Liver (tissue), 9 donors: ENCODE measurements around the gene ESCO1. TPM values are rescaled to one million over a fixed set of nuclear protein-coding genes. Genes with fewer than 3 reads are reported as not detected.

Experiments used
- DNase-seq: peaks from one replicate; pipeline ENCODE4 v3.0.0-alpha.2; 2017; ENCODE audit warnings: low spot score
- H3K27ac ChIP-seq, 2 donors: one replicate each; pipeline ENCODE4 v1.7.0; 2013; ENCODE audit warnings: inconsistent platforms in 2 of 2, low read length in 2 of 2, control low read depth in 1 of 2, low read depth in 1 of 2, mild to moderate bottlenecking in 1 of 2
- H3K27me3 ChIP-seq, 4 donors: one replicate each; pipeline versions ENCODE4 v1.6.1 to v1.7.0; 2013; ENCODE audit warnings: low read length in 3 of 4, inconsistent platforms in 1 of 4, mild to moderate bottlenecking in 1 of 4, moderate library complexity in 1 of 4; ENCODE audit not compliant: control insufficient read depth in 4 of 4, insufficient read depth in 4 of 4
- H3K36me3 ChIP-seq, 4 donors: one replicate each; pipeline versions ENCODE4 v1.6.1 to v1.7.0; 2013; ENCODE audit warnings: low read length in 3 of 4, mild to moderate bottlenecking in 3 of 4, low read depth in 1 of 4, moderate library complexity in 1 of 4; ENCODE audit not compliant: control insufficient read depth in 4 of 4, insufficient read depth in 3 of 4
- H3K4me1 ChIP-seq, 4 donors: one replicate each; pipeline versions ENCODE4 v1.6.1 to v1.7.0; 2013; ENCODE audit warnings: low read length in 3 of 4, mild to moderate bottlenecking in 3 of 4, moderate library complexity in 1 of 4; ENCODE audit not compliant: control insufficient read depth in 4 of 4, insufficient read depth in 4 of 4
- H3K4me3 ChIP-seq, 3 donors: one replicate each; pipeline versions ENCODE4 v1.6.1 to v1.7.0; 2013; ENCODE audit warnings: low read length in 3 of 3, control low read depth in 1 of 3, low read depth in 1 of 3, mild to moderate bottlenecking in 1 of 3
- H3K9ac ChIP-seq, 2 donors: one replicate each; pipeline ENCODE4 v1.7.0; 2013; ENCODE audit warnings: low read length in 2 of 2, mild to moderate bottlenecking in 2 of 2, moderate library complexity in 2 of 2, control low read depth in 1 of 2, low read depth in 1 of 2
- H3K9me3 ChIP-seq, 4 donors: one replicate each; pipeline versions ENCODE4 v1.6.1 to v1.7.0; 2013; ENCODE audit warnings: low read length in 3 of 4; ENCODE audit not compliant: control insufficient read depth in 4 of 4
- ATF3 ChIP-seq: IDR thresholded peaks from 2 replicates; pipeline ENCODE4 v1.6.1; 2016; ENCODE audit warnings: antibody characterized with exemption
- CTCF ChIP-seq: fragments of 150-350 bp; IDR thresholded peaks from 2 replicates; pipeline ENCODE4 v1.5.1; 2017; ENCODE audit warnings: improper control_type of control experiment, low read depth, low read length; ENCODE audit not compliant: missing input control
- FOXA1 ChIP-seq: IDR thresholded peaks from 2 replicates; pipeline ENCODE4 v1.6.1; 2016; ENCODE audit warnings: antibody characterized with exemption
- FOXA2 ChIP-seq: IDR thresholded peaks from 2 replicates; pipeline ENCODE4 v1.6.1; 2016; ENCODE audit warnings: antibody characterized with exemption
- GABPA ChIP-seq, 2 donors: IDR thresholded peaks in 1 of 2; conservative IDR thresholded peaks in 1 of 2; 2 replicates each; pipeline ENCODE4 v1.6.1; 2016; ENCODE audit warnings: antibody characterized with exemption in 2 of 2, mild to moderate bottlenecking in 1 of 2, moderate library complexity in 1 of 2
- HNF4A ChIP-seq, 2 donors: conservative IDR thresholded peaks; 2 replicates each; pipeline ENCODE4 v1.6.1; 2016; ENCODE audit warnings: antibody characterized with exemption in 2 of 2, mild to moderate bottlenecking in 2 of 2
- HNF4G ChIP-seq: IDR thresholded peaks from 2 replicates; pipeline ENCODE4 v1.6.1; 2016; ENCODE audit warnings: antibody characterized with exemption
- JUND ChIP-seq, 2 donors: IDR thresholded peaks; 2 replicates each; pipeline ENCODE4 v1.6.1; 2016; ENCODE audit warnings: antibody characterized with exemption in 2 of 2
- MAX ChIP-seq: IDR thresholded peaks from 2 replicates; pipeline ENCODE4 v1.6.1; 2016; ENCODE audit warnings: antibody characterized with exemption
- RAD21 ChIP-seq, 2 donors: IDR thresholded peaks; 2 replicates each; pipeline ENCODE4 v1.6.1; 2016; ENCODE audit warnings: antibody characterized with exemption in 2 of 2, mild to moderate bottlenecking in 2 of 2
- REST ChIP-seq: IDR thresholded peaks from 2 replicates; pipeline ENCODE4 v1.6.1; 2016; ENCODE audit warnings: antibody characterized with exemption, mild to moderate bottlenecking
- RXRA ChIP-seq, 2 donors: IDR thresholded peaks; 2 replicates each; pipeline ENCODE4 v1.6.1; 2017 to 2018; ENCODE audit warnings: antibody characterized with exemption in 2 of 2, mild to moderate bottlenecking in 1 of 2
- TAF1 ChIP-seq: conservative IDR thresholded peaks from 2 replicates; pipeline ENCODE4 v1.6.1; 2016; ENCODE audit warnings: antibody characterized with exemption, mild to moderate bottlenecking
- YY1 ChIP-seq: IDR thresholded peaks from 2 replicates; pipeline ENCODE4 v1.6.1; 2016; ENCODE audit warnings: antibody characterized with exemption, mild to moderate bottlenecking
- ZBTB33 ChIP-seq: IDR thresholded peaks from 2 replicates; pipeline ENCODE4 v1.6.1; 2016; ENCODE audit warnings: antibody characterized with exemption
- WGBS: extraction: QIAGEN DNeasy Blood & Tissue Kit; methylation state at CpG from one replicate; pipeline ENCODE4 v1.1.7; 2013; 5-methylcytosine and 5-hydroxymethylcytosine counted together
- polyA plus RNA-seq, 2 donors: library from polyadenylated mRNA; stranded (reverse) in 1 of 2; unstranded in 1 of 2; fragments of 200-250 nt in 1 of 2; fragments of >200 nt in 1 of 2; fragmentation: Nextera tagmentation in 1 of 2; extraction: Ambion mirVana in 1 of 2; gene quantifications; one replicate each; pipeline versions ENCODE4 v1.2.1 to v1.2.3, GENCODE V29; 2013 to 2015
- total RNA-seq, 2 donors: library from RNA; depleted of rRNA; stranded (reverse); fragments of >200 nt; gene quantifications; one replicate each; pipeline ENCODE4 v1.2.3, GENCODE V29; 2014
- donor health status: healthy.
- donor health status: healthy.
- donor health status: healthy.
- donor health status: healthy.
- donor health status: healthy.

ESCO1 gene
- total and polyA plus RNA-seq, 4 donors: 3.7 to 10.3 (median 7.6) TPM

- 100% methylated on average over 1 of the region's 1 CpG for WGBS
Measured at GRCh38 chr18:21632393-21632792, 31.9 kb upstream of the ESCO1 start.

More at GRCh38 chr18:21632393-21632792, 31.9 kb upstream of the ESCO1 start:
- Histone ChIP-seq H3K36me3 (peaks cover 2 to 27% (median 15%) of the 10 kb centered on the region in 4 donors), H3K27me3 (no peaks in the 10 kb centered on the region), H3K4me3 (no peak overlapping the region), H3K4me1 (no peaks in the 10 kb centered on the region), H3K9me3 (no peaks in the 10 kb centered on the region), H3K9ac (no peak overlapping the region), H3K27ac (no peak overlapping the region)
- TF ChIP-seq MAX (no peak), TAF1 (no peak), RXRA (IDR thresholded peaks at IDR 0.05) (no peak), RAD21 (IDR thresholded peaks at IDR 0.05) (peak; percentile 64 to 69), FOXA1 (no peak), REST (no peak), JUND (IDR thresholded peaks at IDR 0.05) (no peak), HNF4G (no peak), ZBTB33 (no peak), YY1 (no peak), GABPA (IDR thresholded peaks at IDR 0.05 in 1 of 2, conservative IDR thresholded peaks at IDR 0.05 in 1 of 2) (no peak), CTCF (peak; percentile 21), FOXA2 (no peak), ATF3 (no peak), HNF4A (conservative IDR thresholded peaks at IDR 0.05) (no peak)
- DNase-seq: no peak
